H1 (cell line): ENCODE results near the gene LAMA4. TPM values are rescaled to one million over a fixed set of nuclear protein-coding genes. Genes with fewer than 3 reads are reported as not detected.
"Not testable (repeated sequence)": the region's sequence is repeated elsewhere in the genome, so short reads cannot be mapped to it uniquely, and the experiment has no call there.

Experiments
- CTCF ChIA-PET: fragments of 300-600 bp; sonication (Branson Sonifier 250); formaldehyde crosslinking; loops from one replicate; lab custom pipeline; 2021; ENCODE audit not compliant: partially characterized antibody; lab: Charles Lee
- POLR2A ChIA-PET: fragments of 300-600 bp; sonication (Branson Sonifier 250); formaldehyde crosslinking; loops from one replicate; lab custom pipeline; 2021; ENCODE audit warnings: inconsistent platforms; ENCODE audit not compliant: partially characterized antibody; lab: Charles Lee
- DNase-seq, 2 experiments: peaks; one replicate each; pipeline versions ENCODE4 v3.0.0 to v3.0.0-alpha.2; 2010 to 2022; ENCODE audit warnings: low spot score in 2 of 2, low read depth in 1 of 2, mixed read lengths in 1 of 2
- FAIRE-seq: peaks from 2 replicates; lab custom pipeline; 2011; peaks lifted over from hg19 to GRCh38; lab: Jason Lieb, UNC
- H2AFZ ChIP-seq: 2 replicates; pipeline ENCODE4 v1.8.1; 2012; ENCODE audit warnings: low read length, inconsistent platforms
- H2AK5ac ChIP-seq: 2 replicates; pipeline ENCODE4 v1.6.1; 2013; ENCODE audit warnings: low read depth, low read length
- H2BK120ac ChIP-seq: replicated peaks from 2 replicates; pipeline ENCODE3; 2013; ENCODE audit warnings: low read depth, low read length, inconsistent platforms
- H2BK12ac ChIP-seq: 2 replicates; pipeline ENCODE4 v1.6.1; 2013; ENCODE audit warnings: low read depth, low read length
- H2BK15ac ChIP-seq: 2 replicates; pipeline ENCODE4 v1.6.1; 2013; ENCODE audit warnings: low read length
- H2BK20ac ChIP-seq: 2 replicates; pipeline ENCODE4 v1.6.1; 2013; ENCODE audit warnings: low read length
- H2BK5ac ChIP-seq: 2 replicates; pipeline ENCODE4 v1.6.1; 2013; ENCODE audit warnings: low read depth, low read length
- H3K14ac ChIP-seq: 2 replicates; pipeline ENCODE4 v1.6.1; 2013; ENCODE audit warnings: inconsistent platforms; ENCODE audit not compliant: insufficient read length
- H3K18ac ChIP-seq: 2 replicates; pipeline ENCODE4 v1.6.1; 2013; ENCODE audit warnings: low read length; ENCODE audit errors: extremely low read depth
- H3K23ac ChIP-seq: 2 replicates; pipeline ENCODE4 v1.6.1; 2013; ENCODE audit warnings: inconsistent platforms; ENCODE audit not compliant: insufficient read length
- H3K23me2 ChIP-seq: 2 replicates; pipeline ENCODE4 v1.6.1; 2013; ENCODE audit warnings: low read depth, low read length
- H3K27ac ChIP-seq: 2 replicates; pipeline ENCODE4 v1.6.1; 2011; ENCODE audit warnings: low read depth, low read length, inconsistent platforms
- H3K27me3 ChIP-seq, 4 experiments: replicated peaks in 1 of 4; 1 replicate in 1 of 4; 2 replicates in 3 of 4; pipeline versions ENCODE4 v1.6.1 to v1.8.1; 2011 to 2013; ENCODE audit warnings: low read length in 3 of 4, mild to moderate bottlenecking in 3 of 4, inconsistent platforms in 2 of 4, mixed read lengths in 2 of 4, moderate library complexity in 1 of 4; ENCODE audit not compliant: control insufficient read depth in 3 of 4, insufficient read depth in 3 of 4; ENCODE audit errors: extremely low read depth in 1 of 4
- H3K36me3 ChIP-seq, 4 experiments: 2 replicates each; pipeline versions ENCODE4 v1.6.1 to v1.8.1; 2011 to 2013; ENCODE audit warnings: mild to moderate bottlenecking in 4 of 4, low read length in 3 of 4, moderate library complexity in 2 of 4, control low read depth in 1 of 4, inconsistent platforms in 1 of 4; ENCODE audit not compliant: insufficient read depth in 4 of 4, control insufficient read depth in 2 of 4
- H3K4ac ChIP-seq: replicated peaks from 2 replicates; pipeline ENCODE3; 2013; ENCODE audit warnings: low read length, low read depth, mixed read lengths, inconsistent platforms; ENCODE audit not compliant: insufficient read length
- H3K4me1 ChIP-seq, 4 experiments: replicated peaks in 1 of 4; 1 replicate in 1 of 4; 2 replicates in 3 of 4; pipeline versions ENCODE4 v1.6.1 to v1.8.1; 2011 to 2013; ENCODE audit warnings: low read length in 3 of 4, inconsistent platforms in 2 of 4, mixed read lengths in 1 of 4; ENCODE audit not compliant: insufficient read depth in 4 of 4, control insufficient read depth in 3 of 4
- H3K4me2 ChIP-seq, 2 experiments: 2 replicates each; pipeline versions ENCODE4 v1.6.1 to v1.8.1; 2011 to 2013; ENCODE audit warnings: low read depth in 2 of 2, low read length in 2 of 2, control low read depth in 1 of 2, inconsistent platforms in 1 of 2, mild to moderate bottlenecking in 1 of 2; ENCODE audit not compliant: insufficient read depth in 1 of 2
- H3K4me3 ChIP-seq, 4 experiments: fragments of 200-600, 300-600 bp in 1 of 4; sonication (generic), shearing (Covaris generic), sonication (Bioruptor Twin) in 1 of 4; 2 replicates each; pipeline versions ENCODE4 v1.5.1 to v1.8.1; 2011 to 2016; ENCODE audit warnings: low read length in 4 of 4, low read depth in 3 of 4, control low read depth in 2 of 4, inconsistent platforms in 2 of 4, mild to moderate bottlenecking in 2 of 4, mixed read lengths in 1 of 4, moderate library complexity in 1 of 4; ENCODE audit not compliant: insufficient read depth in 2 of 4; ENCODE audit errors: extremely low read depth in 1 of 4
- H3K56ac ChIP-seq: replicated peaks from 2 replicates; pipeline ENCODE3; 2013; ENCODE audit warnings: low read depth, mild to moderate bottlenecking, mixed read lengths, low read length, inconsistent platforms; ENCODE audit not compliant: insufficient read length
- H3K79me1 ChIP-seq: 2 replicates; pipeline ENCODE4 v1.6.1; 2013; ENCODE audit warnings: low read depth, low read length, control low read depth
- H3K79me2 ChIP-seq, 2 experiments: 2 replicates each; pipeline versions ENCODE4 v1.6.1 to v1.8.1; 2012 to 2013; ENCODE audit warnings: low read length in 2 of 2, mild to moderate bottlenecking in 2 of 2, inconsistent platforms in 1 of 2; ENCODE audit not compliant: insufficient read depth in 2 of 2, control insufficient read depth in 1 of 2
- H3K9ac ChIP-seq, 4 experiments: replicated peaks in 1 of 4; 1 replicate in 1 of 4; 2 replicates in 3 of 4; pipeline versions ENCODE4 v1.6.1 to v1.8.1; 2011 to 2013; ENCODE audit warnings: low read depth in 3 of 4, low read length in 3 of 4, control low read depth in 2 of 4, mild to moderate bottlenecking in 2 of 4, moderate library complexity in 2 of 4, inconsistent platforms in 1 of 4; ENCODE audit errors: extremely low read depth in 1 of 4
- H3K9me3 ChIP-seq, 2 experiments: 2 replicates each; pipeline versions ENCODE4 v1.6.1 to v1.8.1; 2012 to 2013; ENCODE audit warnings: mild to moderate bottlenecking in 2 of 2, moderate library complexity in 2 of 2, control low read depth in 1 of 2, inconsistent platforms in 1 of 2, low read depth in 1 of 2, low read length in 1 of 2, mixed read lengths in 1 of 2; ENCODE audit not compliant: insufficient read depth in 2 of 2
- H4K20me1 ChIP-seq, 2 experiments: replicated peaks in 1 of 2; 2 replicates each; pipeline versions ENCODE3 to v1.8.1; 2011 to 2013; ENCODE audit warnings: inconsistent platforms in 2 of 2, low read length in 2 of 2, mild to moderate bottlenecking in 1 of 2; ENCODE audit not compliant: insufficient read depth in 2 of 2, control insufficient read depth in 1 of 2
- H4K5ac ChIP-seq: 2 replicates; pipeline ENCODE4 v1.6.1; 2013; ENCODE audit warnings: low read length, low read depth, mixed read lengths, inconsistent platforms; ENCODE audit not compliant: insufficient read length
- H4K8ac ChIP-seq: 2 replicates; pipeline ENCODE4 v1.8.0; 2013; ENCODE audit warnings: mild to moderate bottlenecking, moderate library complexity, low read length, inconsistent platforms; ENCODE audit not compliant: insufficient read depth; ENCODE audit errors: extremely low read depth
- H4K91ac ChIP-seq: replicated peaks from 2 replicates; pipeline ENCODE3; 2013; ENCODE audit warnings: low read length, mixed read lengths, inconsistent platforms; ENCODE audit not compliant: insufficient read length
- WGBS, 2 experiments: shearing (Covaris generic) in 1 of 2; methylation state at CpG; one replicate each; pipeline versions ENCODE4 v1.1.6 to v1.1.7; 2013 to 2015; ENCODE audit warnings: low lambda C conversion rate in 2 of 2, mixed read lengths in 2 of 2, inconsistent platforms in 1 of 2, low coverage in 1 of 2, missing lambda C conversion rate in 1 of 2; ENCODE audit not compliant: insufficient replicate concordance in 2 of 2, insufficient coverage in 1 of 2, insufficient read length in 1 of 2; ENCODE audit errors: extremely low coverage in 1 of 2, missing lambda C conversion rate in 1 of 2; 5-methylcytosine and 5-hydroxymethylcytosine counted together
- polyA plus RNA-seq, 7 experiments: library from polyadenylated mRNA; depleted of rRNA in 3 of 7; stranded (reverse) in 5 of 7; unstranded in 2 of 7; fragments of >200 nt in 5 of 7; fragments of 200-250 nt in 2 of 7; gene quantifications; 1 replicate in 5 of 7; 2 replicates in 1 of 7; 4 replicates in 1 of 7; pipeline versions ENCODE4 v1.2.1 to v1.2.3, GENCODE V29; 2011 to 2013; ENCODE audit warnings: missing spikeins in 2 of 7, mixed read lengths in 2 of 7
- total RNA-seq: library from RNA; stranded (reverse); fragmentation: NEBNext Ultra II Directional; extraction: Animal tissue kit (Norgen Biotek cat#: 25700); gene quantifications from 2 replicates; pipeline ENCODE4 v1.2.1, GENCODE V29; 2021

The LAMA4 gene
- total and polyA plus RNA-seq, 2 of the 8 experiments (the other 6 are each of a cell fraction or from before 2014, with no cell fraction given): 0.95 to 1.5 TPM

DNA sequence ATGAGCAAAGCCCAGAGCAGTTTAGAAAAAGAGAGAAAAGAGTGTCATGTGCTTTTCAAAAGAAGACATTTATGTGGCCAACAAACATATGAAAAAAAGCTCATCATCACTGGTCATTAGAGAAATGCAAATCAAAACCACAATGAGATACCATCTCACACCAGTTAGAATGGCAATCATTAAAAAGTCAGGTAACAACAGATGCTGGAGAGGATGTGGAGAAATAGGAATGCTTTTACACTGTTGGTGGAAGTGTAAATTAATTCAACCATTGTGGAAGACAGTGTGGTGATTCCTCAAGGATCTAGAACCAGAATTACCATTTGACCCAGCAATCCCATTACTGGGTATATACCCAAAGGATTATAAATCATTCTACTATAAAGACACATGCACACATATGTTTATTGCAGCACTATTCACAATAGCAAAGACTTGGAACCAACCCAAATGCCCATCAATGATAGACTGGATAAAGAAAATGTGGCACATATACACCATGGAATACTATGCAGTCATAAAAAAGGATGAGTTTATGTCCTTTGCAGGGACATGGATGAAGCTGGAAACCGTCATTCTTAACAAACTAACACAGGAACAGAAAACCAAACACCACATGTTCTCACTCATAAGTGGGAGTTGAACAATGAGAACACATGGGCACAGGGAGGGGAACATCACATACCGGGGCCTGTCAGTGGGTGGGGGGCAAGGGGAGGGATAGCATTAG, 54.0 kb downstream of the LAMA4 start:
- H4K20me1 ChIP-seq, H2BK5ac ChIP-seq, H2AFZ ChIP-seq, H2AK5ac ChIP-seq, H4K8ac ChIP-seq, H3K9ac ChIP-seq, H3K23ac ChIP-seq, H3K4me2 ChIP-seq, H2BK15ac ChIP-seq, H3K27me3 ChIP-seq, H3K23me2 ChIP-seq, H3K36me3 ChIP-seq, FAIRE-seq, DNase-seq, H3K9me3 ChIP-seq, H4K91ac ChIP-seq, H3K79me1 ChIP-seq, H3K4ac ChIP-seq, POLR2A ChIA-PET, H3K14ac ChIP-seq, H2BK12ac ChIP-seq, H3K79me2 ChIP-seq, H2BK20ac ChIP-seq, H2BK120ac ChIP-seq, H3K4me3 ChIP-seq, H3K4me1 ChIP-seq, H3K27ac ChIP-seq, H4K5ac ChIP-seq, H3K18ac ChIP-seq, H3K56ac ChIP-seq: not testable (repeated sequence)
- CTCF ChIA-PET: interaction anchor here (3.3 kb wide), 1 partner anchor 20 kb away, joined by 20 read pairs; no protein-coding TSS in a partner anchor
- 94% methylated on average over 1 of the region's 2 CpGs; no CpG with 5 or more reads in 1 of the 2 experiments for WGBS, 2 experiments
